ENCODE data around the gene SSH2.
"Not testable (repeated sequence)": the region's sequence is repeated elsewhere in the genome, so short reads cannot be mapped to it uniquely, and the experiment has no call there.

The SSH2 gene

DNA sequence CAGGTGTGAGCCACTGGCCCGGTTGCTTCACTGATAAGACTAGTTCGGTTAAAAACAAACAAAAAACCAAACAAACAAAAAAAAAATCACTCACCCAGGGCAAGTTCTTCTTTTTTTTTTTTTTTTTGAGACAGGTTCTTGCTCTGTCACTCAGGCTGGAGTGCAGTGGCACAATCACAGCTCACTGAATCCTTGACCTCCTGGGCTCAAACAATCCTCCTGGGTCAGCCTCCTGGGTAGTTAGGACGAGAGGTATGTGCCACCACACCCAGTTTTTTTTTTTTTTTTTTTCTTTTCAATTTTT lies 187.9 kb downstream of the SSH2 start:
- no peak for DNase-seq (ENCODE audit: low read depth in 1 of 2, low spot score in 1 of 2)

DNA sequence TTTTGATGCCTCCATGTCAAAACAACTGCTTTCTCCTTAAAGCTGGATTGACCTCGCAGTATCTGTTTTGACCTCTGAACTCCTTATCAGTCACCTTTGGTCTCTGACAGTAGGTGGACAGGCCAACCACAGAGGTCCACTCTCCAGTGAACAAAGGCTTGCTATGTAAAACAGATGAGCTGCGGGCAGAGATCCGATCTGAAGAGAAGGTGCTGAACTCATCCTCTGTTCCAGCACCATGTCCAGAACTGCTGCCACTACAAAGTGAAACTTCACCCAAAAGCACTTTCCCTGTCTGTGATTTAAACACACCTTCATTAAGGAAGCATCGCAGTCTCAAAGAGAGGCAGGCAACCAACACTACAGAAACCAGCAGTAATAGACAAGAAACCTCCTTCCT lies 190.0 kb downstream of the SSH2 start:
- no peak for DNase-seq (ENCODE audit: low read depth in 1 of 2, low spot score in 1 of 2)

DNA sequence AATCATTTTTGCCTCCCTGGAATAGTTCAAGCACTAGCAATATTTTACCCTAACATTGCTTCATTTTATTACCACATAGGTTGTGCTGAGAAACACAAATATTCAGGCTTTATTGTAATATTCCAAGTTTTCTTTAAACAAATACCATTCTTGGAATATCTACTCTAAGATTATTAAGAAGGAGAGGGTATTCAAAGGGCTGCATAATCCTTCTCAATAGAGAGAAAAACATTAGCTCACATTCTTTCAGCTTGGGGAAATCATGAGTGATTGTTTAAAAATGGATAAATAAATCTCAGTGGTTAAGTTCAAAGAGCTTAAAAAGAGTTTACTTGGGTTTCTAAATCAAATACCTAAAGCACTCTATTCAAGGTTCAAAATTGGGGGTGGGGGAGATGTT lies 195.4 kb downstream of the SSH2 start:
- DNase-seq (ENCODE audit: low read depth in 1 of 2, low spot score in 1 of 2): no peak

DNA sequence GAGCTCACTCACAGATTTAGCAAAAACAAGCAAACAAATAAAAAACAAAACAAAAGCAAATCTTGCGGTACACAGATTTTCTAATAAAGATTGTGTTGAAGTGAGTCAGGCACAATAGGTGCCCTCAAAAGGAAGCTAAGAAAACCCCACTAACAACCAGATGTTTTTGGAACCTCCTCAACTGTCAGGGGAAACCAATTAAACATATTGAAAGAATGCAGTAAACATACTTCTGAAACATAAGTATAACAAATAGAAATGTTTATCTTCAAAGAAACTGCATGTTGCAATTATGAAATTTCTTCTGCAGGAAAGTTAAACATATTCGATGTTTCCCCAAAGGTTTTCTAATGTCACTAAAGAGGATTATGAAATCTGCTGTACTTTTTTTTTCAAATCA lies 196.9 kb downstream of the SSH2 start:
- DNase-seq (ENCODE audit: low read depth in 1 of 2, low spot score in 1 of 2): no peak

DNA sequence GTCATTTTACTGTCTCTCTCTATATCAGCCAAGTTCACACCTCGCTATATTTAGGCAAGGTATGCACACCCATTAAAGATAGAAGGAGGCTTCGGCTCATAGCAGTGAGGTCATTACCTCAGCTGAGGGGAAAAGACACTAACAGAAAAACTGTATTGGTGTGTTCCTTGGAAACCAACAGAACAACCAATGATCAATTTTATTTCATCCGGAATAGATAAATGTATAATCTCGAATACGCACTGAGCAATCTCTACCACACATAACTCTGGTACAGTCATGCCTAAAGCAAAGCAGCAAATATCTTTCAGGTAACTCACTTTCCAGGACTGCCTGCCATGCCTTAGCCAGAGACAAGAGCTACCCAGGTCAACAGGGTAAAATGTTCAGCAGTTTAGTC lies 197.4 kb downstream of the SSH2 start:
- no peak for DNase-seq (ENCODE audit: low read depth in 1 of 2, low spot score in 1 of 2)

DNA sequence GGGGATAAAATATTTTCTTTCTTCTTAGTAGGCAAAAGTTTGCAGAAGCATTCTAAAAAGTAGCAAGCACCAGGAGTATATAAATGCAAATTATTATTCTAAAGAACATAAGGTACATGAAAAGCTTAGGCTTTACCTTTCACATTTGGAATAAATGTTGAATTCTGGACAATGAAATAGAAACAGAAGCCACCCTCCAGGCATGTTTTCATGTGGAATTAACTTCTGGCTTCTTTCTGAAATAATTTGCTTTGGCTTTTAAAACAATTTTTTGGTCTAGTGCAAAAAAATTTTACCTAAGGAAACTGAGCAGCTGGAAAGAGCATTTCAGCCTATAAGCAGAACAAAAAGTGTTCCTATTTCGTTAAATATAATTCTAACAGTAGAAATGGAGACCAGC lies 197.8 kb downstream of the SSH2 start:
- no peak for DNase-seq (ENCODE audit: low read depth in 1 of 2, low spot score in 1 of 2)

DNA sequence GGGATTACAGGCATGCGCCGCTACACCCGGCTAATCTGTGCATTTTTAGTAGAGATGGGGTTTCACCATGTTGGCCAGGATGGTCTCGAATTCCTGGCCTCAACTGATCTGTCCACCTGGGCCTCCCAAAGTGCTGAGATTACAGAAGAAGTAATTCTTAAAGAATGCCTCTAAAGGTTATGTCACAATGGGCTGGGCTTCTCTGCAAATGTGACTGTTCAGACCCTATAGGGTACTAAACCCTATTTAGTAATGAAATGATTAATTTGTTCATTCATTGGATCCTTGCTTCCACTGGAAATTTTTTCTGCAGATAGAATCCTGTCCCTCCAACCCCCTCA lies 198.5 kb downstream of the SSH2 start:
- no peak for DNase-seq (ENCODE audit: low read depth in 1 of 2, low spot score in 1 of 2)

DNA sequence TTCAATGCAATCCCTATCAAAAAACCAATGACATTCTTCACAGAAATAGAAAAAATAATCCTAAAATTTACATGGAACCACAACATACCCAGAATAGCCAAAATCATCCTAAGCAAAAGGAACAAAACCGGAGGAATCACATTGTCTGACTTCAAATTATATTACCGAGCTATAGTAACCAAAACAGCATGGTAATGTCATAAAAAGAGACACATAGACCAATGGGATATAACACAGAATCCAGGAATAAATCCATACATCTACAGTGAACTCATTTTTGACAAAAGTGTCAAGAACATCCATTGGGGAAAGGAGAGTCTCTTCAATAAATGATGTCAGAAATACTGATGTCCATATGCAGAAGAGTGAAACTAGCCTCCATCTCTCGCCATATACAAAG lies 201.5 kb downstream of the SSH2 start:
- DNase-seq (ENCODE audit: low read depth in 1 of 2, low spot score in 1 of 2): no peak

DNA sequence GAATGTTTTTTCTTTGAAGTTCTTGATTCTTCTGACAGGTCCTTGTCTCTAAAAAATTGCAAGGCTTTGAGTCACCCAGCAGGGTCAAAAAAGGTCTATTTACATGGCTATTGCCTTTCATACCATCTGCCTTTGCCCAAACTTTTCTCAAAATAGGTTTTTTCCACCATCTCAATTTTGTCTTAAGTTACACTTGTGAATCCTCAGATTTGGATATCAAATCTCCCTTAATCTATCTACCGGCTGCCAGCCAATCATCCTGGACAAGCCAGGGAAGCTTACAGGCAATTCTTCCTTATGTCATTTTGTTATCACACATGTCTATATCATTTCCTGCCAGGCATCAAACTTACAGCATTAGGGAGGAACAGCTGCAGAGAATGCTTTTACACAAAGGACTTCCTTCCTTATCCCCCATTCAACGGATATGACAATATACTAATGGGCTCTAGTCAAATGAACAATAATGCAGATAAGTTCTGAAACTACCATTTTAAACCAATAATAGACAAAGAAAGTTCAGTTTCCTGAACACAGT lies 203.2 kb downstream of the SSH2 start:
- no peak for DNase-seq (ENCODE audit: low read depth in 1 of 2, low spot score in 1 of 2)

DNA sequence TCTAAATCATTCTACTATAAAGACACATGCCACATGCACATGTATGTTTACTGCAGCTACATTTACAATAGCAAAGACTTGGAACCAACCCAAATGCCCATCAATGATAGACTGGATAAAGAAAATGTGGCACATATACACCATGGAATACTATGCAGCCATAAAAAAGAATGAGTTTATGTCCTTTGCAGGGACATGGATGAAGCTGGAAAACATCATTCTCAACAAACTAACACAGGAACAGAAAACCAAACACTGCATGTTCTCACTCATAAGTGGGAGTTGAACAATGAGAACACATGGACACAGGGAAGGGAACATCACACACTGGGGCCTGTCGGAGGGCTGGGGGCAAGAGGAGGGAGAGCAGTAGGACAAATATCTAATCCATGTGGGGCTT lies 204.6 kb downstream of the SSH2 start:
- DNase-seq (ENCODE audit: low read depth in 1 of 2, low spot score in 1 of 2): not testable (repeated sequence)

DNA sequence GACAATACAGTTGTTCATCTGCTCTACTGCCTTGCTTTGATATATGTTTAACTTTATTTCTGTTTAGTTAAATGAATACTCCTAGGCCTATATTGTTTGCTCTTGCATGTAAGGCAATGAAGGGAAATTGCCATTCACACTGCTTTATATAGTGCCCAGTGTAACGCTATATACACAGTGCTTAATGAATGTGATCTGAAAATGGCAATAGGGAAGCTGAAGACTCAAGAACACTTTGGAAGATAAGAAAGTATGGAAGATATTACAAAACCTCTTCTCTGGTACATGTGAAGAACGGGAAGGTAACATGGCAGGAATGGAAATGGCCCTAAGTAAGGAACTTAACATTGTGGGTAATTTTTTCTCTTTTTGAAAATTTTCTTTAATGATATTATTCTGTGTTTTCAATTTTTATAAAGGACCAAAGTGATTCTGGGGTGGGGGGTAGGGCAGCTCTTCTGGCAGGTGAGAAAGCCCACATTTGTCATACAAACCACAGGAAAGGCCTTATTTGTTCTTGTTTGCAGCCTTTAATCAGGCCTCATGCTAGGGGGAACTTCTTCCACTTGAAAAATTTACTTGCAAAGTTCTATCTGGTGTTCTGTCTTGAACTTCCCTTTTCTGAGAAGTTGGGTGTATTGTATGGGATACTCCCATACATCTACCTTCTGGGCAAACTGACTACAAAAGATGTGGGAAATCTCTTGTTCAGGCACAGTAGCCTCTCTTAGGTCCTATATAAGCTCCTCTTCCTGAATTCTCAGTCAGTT lies 206.6 kb downstream of the SSH2 start:
- DNase-seq (ENCODE audit: low read depth in 1 of 2, low spot score in 1 of 2): no peak

DNA sequence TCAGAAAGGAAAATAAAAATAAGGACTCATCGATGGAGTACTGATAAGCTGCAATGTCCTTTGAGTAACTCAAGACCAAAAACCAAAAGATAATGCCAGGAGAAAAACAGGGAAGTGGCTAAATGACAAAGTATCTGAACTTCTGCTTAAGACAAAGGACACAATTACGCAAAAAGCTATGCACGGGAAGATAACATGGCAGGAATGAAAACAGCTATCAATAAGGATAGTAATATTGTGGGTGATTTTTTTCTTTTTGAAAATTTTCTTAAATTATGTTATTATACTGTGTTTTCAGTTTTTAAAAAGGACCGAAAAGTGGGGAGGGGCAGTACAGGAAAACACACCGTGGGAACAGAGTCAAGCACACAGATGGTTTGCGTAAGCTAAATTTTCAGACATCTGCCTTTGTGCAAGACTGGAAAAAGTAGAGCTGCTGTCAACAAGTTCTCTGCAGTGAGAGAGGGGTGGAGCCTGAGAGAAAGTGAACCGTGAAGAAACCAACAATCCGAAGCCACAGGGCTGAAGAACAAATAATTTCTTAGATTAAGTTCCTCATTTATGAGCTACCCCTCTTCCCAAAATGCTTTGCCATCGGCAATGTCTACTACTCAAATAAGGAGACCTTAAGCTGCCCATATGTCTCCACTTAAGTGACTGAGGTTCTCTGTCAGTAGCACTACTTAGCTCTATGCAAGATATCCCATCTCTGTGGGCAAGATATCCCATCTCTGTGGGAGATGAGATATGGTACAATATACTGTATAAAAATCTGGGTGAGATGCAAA lies 207.4 kb downstream of the SSH2 start:
- DNase-seq (ENCODE audit: low read depth in 1 of 2, low spot score in 1 of 2): peak in 1 of 2 donors; percentile 1

DNA sequence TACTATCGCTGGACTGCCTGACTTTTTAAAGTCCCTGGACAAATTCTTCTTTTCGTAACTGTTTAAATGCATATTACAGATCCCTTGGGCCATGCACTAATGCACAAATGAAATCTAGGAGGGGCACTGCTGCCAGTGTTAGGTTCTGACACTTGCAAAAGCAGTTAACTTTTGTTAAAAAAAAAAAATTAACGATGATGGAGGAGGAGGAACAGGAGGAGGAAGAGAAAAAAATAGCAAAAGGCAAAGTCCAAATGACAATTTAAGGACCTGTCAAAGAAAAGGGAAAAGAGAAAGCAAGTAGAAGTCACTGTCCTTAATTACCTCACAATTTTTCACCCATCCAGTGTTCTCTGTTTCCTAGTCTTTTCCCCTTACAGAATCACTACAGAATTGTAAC lies 209.5 kb downstream of the SSH2 start:
- no peak for DNase-seq (ENCODE audit: low read depth in 1 of 2, low spot score in 1 of 2)

DNA sequence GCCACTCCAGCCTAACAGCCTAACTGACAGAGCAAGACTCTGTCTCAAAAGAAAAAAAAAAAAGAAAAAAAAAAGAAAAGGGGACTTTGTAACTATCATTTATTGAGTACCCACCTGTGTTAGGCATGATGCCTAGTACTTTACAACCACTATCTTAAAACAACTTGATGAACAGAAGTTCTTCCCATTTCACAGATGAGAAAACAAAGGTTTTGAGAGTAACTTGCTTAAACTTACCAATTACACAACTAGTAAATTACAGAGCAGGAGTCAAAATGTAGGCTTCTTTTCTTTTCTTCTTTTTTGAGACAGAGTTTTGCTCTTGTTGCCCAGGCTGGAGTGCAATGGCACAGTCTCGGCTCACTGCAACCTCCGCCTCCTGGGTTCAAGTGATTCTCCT lies 210.6 kb downstream of the SSH2 start:
- no peak for DNase-seq (ENCODE audit: low read depth in 1 of 2, low spot score in 1 of 2)

DNA sequence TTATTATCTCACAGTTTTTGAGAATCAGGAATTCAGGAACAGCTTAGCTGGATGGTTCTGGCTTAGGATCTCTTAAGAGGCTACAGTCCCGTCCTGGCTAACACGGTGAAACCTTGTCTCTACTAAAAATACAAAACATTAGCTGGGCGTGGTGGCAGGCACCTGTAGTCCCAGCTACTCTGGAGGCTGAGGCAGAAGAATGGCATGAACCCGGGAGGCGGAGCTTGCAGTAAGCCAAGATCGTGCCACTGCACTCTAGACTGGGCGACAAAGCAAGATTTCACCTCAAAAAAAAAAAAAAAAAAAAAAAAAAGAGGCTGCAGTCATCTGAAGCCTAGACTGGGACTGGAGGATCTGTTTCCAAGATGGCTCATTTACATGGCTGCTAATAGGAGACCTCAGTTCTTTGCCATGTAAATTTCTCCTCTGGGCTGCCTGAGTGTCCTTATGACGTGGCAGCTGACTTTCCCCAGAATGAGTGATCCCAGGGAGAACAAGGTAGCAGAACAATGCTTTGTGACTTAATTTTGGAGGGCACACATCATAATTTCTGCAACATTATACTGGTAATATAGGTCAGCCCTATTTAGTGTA lies 211.5 kb downstream of the SSH2 start:
- DNase-seq (ENCODE audit: low read depth in 1 of 2, low spot score in 1 of 2): no peak

DNA sequence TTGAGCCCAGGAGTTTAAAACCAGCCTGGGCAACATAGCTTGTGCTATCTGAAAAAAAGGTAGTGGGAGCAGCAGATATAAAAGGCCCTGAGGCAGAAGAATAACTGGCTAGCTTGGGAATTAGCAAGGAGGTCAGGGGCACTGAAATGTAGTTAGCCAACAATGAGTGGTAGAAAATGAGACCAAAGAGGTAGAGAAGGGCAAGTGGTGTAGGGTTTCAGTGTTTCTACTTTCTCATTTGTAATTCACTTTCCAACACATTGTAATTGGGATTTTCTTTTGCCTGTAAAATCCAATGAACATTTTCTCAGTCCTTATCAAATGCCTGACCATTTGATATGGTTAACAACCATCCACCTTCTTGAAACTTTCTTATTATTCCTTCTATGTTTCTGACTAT lies 212.2 kb downstream of the SSH2 start:
- DNase-seq (ENCODE audit: low read depth in 1 of 2, low spot score in 1 of 2): no peak

DNA sequence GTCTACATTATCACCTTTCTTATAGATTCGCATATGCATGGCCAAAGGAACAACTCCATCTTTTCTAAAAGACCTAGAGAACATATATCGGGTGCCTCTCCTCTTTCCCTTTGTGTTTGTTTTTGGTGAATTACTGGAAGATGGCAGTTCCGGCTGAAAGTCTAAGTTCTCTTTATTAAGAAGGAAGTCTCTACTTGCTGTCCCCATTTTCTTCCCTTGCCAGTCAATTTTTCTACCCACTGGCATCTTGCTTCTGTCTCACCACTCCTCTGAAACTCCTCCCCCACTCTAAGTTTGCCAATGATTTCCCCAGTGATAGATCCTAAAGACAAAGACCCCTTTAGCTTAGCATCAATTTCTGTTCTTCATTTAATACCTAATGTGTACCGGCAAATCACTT lies 213.5 kb downstream of the SSH2 start:
- no peak for DNase-seq (ENCODE audit: low read depth in 1 of 2, low spot score in 1 of 2)

DNA sequence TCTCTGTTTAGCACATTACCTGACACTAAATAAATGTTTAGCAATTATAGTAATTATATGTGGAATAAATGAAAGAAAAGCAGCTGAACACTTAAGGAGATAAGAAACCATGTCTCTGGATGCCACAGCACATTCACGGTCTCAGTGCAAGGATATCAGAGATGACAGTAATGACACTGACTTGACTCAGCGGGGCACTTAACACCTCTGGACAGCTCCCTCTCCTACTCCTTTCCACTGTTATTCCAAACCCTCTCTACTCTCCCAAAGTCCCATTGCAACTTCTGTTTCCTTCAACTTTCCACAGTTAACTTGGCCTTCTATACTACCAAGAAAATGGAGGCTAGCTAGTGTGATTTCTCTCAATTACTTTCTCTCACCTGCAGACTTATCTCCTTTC lies 214.3 kb downstream of the SSH2 start:
- DNase-seq (ENCODE audit: low read depth in 1 of 2, low spot score in 1 of 2): no peak

DNA sequence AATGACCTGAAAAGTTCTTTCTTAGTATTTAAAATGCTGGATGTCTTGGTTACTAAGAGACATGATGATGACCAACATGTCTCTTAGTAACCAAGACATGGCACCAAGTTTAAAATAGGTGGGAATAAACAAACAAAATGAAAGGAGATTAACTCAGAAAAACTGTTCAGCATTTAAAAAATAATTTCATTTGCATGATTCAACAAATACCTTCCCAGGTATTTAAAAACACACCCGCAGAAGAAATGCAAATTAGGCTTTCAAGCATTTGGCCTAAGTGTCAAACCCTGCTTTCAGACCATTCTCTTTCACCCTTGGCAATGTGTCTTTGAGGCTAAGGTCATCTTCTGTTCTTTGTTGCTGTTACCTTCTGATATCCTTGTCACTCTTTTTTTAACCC lies 215.9 kb downstream of the SSH2 start:
- no peak for DNase-seq (ENCODE audit: low read depth in 1 of 2, low spot score in 1 of 2)

DNA sequence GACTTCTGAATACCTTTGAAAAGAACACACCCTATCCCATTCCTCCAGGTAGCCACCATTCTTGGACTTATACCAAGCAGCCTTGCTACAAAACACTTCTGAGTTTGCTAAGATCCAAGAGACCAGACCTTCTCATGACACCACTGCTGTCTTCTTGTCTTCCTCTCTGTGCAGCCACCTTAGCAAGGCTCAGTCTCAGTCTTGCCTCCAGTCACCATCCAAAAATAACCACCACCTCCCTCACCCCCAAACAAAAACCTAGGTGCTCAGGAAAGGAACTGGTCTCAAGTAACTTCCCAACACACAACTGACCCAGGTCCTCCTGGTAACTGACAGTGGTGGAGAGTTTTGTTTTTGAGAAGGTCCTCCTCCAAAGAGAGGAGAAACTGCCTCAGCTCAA lies 216.4 kb downstream of the SSH2 start:
- DNase-seq (ENCODE audit: low read depth in 1 of 2, low spot score in 1 of 2): no peak

DNA sequence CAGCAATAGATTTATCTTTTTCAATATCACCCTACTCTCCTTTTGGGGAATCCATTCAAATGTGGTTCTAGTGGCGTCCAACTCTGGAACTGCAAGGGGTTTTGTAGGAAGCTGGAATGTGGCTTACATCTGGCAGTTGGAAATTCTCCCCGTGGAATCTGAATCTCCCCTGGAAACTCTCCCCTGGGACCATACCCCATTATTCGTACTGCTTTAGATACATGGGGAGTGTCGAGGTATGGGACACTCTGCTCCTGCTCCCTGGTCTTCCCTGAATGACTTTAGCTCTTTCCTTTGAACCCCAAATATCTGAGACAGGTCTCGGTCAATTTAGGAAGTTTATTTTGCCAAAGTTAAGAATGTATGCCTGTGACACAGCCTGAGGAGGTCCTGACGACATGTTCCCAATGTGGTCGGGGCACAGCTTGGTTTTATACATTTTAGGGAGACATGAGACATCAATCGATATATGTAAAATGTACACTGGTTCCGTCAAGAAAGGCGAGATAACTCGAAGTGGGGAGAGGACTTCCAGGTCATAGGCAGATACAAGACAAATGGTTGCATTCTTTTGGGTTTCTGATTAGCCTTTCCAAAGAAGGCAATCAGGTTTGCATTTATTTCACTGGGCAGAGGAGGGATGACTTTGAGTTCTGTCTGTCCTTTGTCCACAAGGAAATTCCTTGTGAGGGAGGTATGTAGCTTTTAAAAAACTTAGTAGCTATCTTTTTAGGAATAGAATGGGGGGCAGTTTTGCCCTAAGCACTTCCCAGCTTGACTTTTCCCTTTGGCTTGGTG lies 218.2 kb downstream of the SSH2 start:
- no peak for DNase-seq (ENCODE audit: low read depth in 1 of 2, low spot score in 1 of 2)

Data from activated T-helper 1 cell treated with anti-CD3 and anti-CD28 coated beads, Interleukin-2, amount 50 U/mL, for 16 hours (primary cell).